ENCODE data around the gene ZNF503.
"Not testable (repeated sequence)": the region's sequence is repeated elsewhere in the genome, so short reads cannot be mapped to it uniquely, and the experiment has no call there.

The ZNF503 gene

DNA sequence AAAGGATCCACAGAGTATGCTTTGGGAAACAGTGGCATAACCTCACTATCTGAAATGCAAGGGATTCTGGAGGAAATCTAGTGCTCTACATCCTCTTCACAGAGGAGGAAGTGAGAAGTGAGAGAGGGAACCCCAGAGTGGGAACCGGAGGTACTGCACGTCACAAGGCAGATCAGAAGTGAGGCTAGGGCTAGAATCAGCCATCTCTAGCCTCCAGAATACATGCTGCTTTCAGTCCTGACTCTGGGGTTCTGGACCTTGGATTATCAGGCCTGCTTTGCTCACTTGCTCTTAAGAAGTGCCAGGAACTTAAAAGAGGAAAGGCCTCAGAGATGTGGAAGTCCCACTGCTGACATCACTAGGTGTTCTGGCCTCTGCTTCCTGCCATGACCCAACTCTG lies 25.7 kb downstream of the ZNF503 start:
- peak; percentile 44 for DNase-seq (ENCODE audit: low read depth)
- no peak overlapping the region for H3K4me3 ChIP-seq (ENCODE audit: low read depth, low read length)
- TF ChIP-seq CTCF (IDR thresholded peaks at IDR 0.05; ENCODE audit: low read depth, low read length) (peak; percentile 36), MAX (IDR thresholded peaks at IDR 0.05; ENCODE audit: low read depth, low read length) (no peak), POLR2A (IDR thresholded peaks at IDR 0.05; ENCODE audit: extremely low read depth, insufficient read length) (no peak), MYC (IDR thresholded peaks at IDR 0.05; ENCODE audit: low read depth, low read length) (no peak)

- DNase-seq (ENCODE audit: low read depth) = no peak
- no peak overlapping the region for H3K4me3 ChIP-seq (ENCODE audit: low read depth, low read length)
- TF ChIP-seq CTCF (IDR thresholded peaks at IDR 0.05; ENCODE audit: low read depth, low read length) (no peak), MYC (IDR thresholded peaks at IDR 0.05; ENCODE audit: low read depth, low read length) (no peak), POLR2A (IDR thresholded peaks at IDR 0.05; ENCODE audit: extremely low read depth, insufficient read length) (no peak), MAX (IDR thresholded peaks at IDR 0.05; ENCODE audit: low read depth, low read length) (no peak)
These were observed 30.6 kb downstream of the ZNF503 start for GRCh38 chr10:75371010-75371409.

- not testable (repeated sequence) for DNase-seq (ENCODE audit: low read depth); H3K4me3 ChIP-seq (ENCODE audit: low read depth, low read length)
These were observed 31.7 kb downstream of the ZNF503 start for GRCh38 chr10:75369838-75370237.

DNA sequence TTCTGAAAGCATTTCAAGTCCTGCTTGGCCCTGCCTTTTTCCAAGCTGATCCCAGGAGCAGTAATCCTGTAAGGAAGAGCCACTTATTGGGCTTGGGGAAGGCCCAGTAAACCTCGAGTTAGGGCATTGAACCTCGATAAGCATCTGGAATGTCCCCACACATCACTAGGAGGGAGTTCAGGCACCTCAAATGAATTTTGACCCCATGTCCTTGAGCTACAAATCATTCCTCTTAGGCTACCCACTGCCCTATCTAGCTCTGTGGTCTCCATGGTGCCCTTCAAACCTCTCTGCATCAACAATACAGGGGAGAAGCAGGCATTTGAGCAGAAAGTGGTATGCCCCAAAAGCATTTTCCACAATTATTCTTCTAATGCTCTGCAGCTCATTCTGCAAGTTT lies 33.7 kb downstream of the ZNF503 start:
- TF ChIP-seq MAX (IDR thresholded peaks at IDR 0.05; ENCODE audit: low read depth, low read length) (no peak), CTCF (IDR thresholded peaks at IDR 0.05; ENCODE audit: low read depth, low read length) (no peak), MYC (IDR thresholded peaks at IDR 0.05; ENCODE audit: low read depth, low read length) (no peak), POLR2A (IDR thresholded peaks at IDR 0.05; ENCODE audit: extremely low read depth, insufficient read length) (no peak)
- DNase-seq (ENCODE audit: low read depth) = no peak
- no peak overlapping the region for H3K4me3 ChIP-seq (ENCODE audit: low read depth, low read length)

DNA sequence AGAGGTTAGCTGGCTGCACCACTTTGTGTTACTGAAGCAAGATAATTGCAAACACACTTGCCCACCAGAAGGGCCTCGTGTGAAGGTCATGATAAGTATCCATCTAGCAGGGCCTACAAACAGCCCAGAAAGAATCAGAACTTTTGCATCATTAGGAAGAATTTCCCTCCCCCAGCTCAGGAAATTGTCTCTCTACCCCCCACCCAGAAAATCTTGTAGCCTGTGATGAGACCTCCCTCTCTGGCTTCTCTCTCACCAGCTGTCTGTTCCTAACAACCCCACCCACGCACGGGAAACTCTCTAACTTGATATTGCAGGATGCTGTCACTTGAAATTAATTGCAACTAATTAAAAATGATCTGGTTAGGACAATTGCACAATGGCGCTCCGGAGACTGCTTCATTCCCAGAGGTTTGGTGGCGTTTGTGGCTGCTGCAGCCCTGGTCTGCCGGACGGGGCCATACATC lies 34.5 kb downstream of the ZNF503 start:
- H3K4me3 ChIP-seq (ENCODE audit: low read depth, low read length) = no peak overlapping the region
- TF ChIP-seq POLR2A (IDR thresholded peaks at IDR 0.05; ENCODE audit: extremely low read depth, insufficient read length) (no peak), CTCF (IDR thresholded peaks at IDR 0.05; ENCODE audit: low read depth, low read length) (no peak), MAX (IDR thresholded peaks at IDR 0.05; ENCODE audit: low read depth, low read length) (no peak), MYC (IDR thresholded peaks at IDR 0.05; ENCODE audit: low read depth, low read length) (no peak)
- DNase-seq (ENCODE audit: low read depth) = no peak

- no peak for DNase-seq (ENCODE audit: low read depth)
- TF ChIP-seq MYC (IDR thresholded peaks at IDR 0.05; ENCODE audit: low read depth, low read length) (no peak), MAX (IDR thresholded peaks at IDR 0.05; ENCODE audit: low read depth, low read length) (no peak), CTCF (IDR thresholded peaks at IDR 0.05; ENCODE audit: low read depth, low read length) (no peak), POLR2A (IDR thresholded peaks at IDR 0.05; ENCODE audit: extremely low read depth, insufficient read length) (no peak)
These were observed 38.1 kb downstream of the ZNF503 start for GRCh38 chr10:75363431-75363830.

DNA sequence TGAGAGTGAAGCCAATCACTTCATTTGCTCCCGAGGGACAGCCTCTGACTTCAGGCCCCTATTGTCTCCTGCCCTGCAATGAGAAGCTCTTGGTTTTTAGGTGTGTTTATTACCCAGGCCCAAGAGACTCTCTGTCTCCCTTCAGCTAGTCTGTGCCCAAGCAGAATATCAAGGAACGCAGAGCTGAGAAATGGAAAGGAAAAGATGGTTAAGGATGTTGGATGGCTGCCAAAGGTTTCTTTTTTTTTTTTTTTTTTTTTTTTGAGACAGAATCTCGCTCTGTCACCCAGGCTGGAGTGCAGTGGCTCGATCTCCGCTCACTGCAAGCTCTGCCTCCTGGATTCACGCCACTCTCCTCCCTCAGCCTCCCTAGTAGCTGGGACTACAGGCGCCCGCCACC lies 41.7 kb downstream of the ZNF503 start:
- not testable (repeated sequence) for DNase-seq (ENCODE audit: low read depth); H3K4me3 ChIP-seq (ENCODE audit: low read depth, low read length)

More at GRCh38 chr10:75363431-75363830, 38.1 kb downstream of the ZNF503 start:
- no peak overlapping the region for H3K4me3 ChIP-seq (ENCODE audit: low read depth, low read length)

Data from NB4 (cell line).